AG04450 (cell line): Measurements from ENCODE around the gene ITPK1. TPM values are rescaled to one million over a fixed set of nuclear protein-coding genes. Genes with fewer than 3 reads are reported as not detected.

Source experiments
- CTCF ChIA-PET: fragments of 300-600, 350-600 bp; formaldehyde crosslinking; extraction: SDS; loops from one replicate; lab custom pipeline; 2022; ENCODE audit warnings: antibody characterized with exemption, inconsistent platforms; lab: Charles Lee
- POLR2A ChIA-PET: fragments of 350-600 bp; formaldehyde crosslinking; extraction: SDS; loops from one replicate; lab custom pipeline; 2021; ENCODE audit warnings: antibody characterized with exemption, inconsistent platforms; lab: Yijun Ruan, JAX
- DNase-seq: peaks from one replicate; pipeline ENCODE4 v3.0.0-alpha.2; 2011; ENCODE audit warnings: low read depth, low spot score
- H3K27ac ChIP-seq: one replicate; pipeline ENCODE4 v1.5.1; 2012; ENCODE audit warnings: low read depth, low read length, control low read depth
- H3K27me3 ChIP-seq: one replicate; pipeline ENCODE4 v1.6.0; 2012; ENCODE audit warnings: low read length; ENCODE audit not compliant: control insufficient read depth, insufficient read depth
- H3K4me3 ChIP-seq: 2 replicates; pipeline ENCODE4 v1.5.1; 2011; ENCODE audit warnings: mild to moderate bottlenecking, low read depth, low read length, control low read depth
- H3K9me3 ChIP-seq: 2 replicates; pipeline ENCODE4 v1.5.1; 2012; ENCODE audit warnings: low read length; ENCODE audit not compliant: control insufficient read depth, insufficient read depth
- polyA plus RNA-seq: library from polyadenylated mRNA; depleted of rRNA; stranded (reverse); fragments of >200 nt; gene quantifications from 2 replicates; pipeline ENCODE4 v1.2.3, GENCODE V29; 2011
- TF ChIP-seq, protein P1 (sequence below): IDR thresholded peaks from 2 replicates; pipeline ENCODE4 v1.5.1; 2011; ENCODE audit warnings: low read depth, low read length, control low read depth, inconsistent platforms

The ITPK1 gene
- polyA plus RNA-seq, 1 experiment: 13.6 TPM

DNA sequence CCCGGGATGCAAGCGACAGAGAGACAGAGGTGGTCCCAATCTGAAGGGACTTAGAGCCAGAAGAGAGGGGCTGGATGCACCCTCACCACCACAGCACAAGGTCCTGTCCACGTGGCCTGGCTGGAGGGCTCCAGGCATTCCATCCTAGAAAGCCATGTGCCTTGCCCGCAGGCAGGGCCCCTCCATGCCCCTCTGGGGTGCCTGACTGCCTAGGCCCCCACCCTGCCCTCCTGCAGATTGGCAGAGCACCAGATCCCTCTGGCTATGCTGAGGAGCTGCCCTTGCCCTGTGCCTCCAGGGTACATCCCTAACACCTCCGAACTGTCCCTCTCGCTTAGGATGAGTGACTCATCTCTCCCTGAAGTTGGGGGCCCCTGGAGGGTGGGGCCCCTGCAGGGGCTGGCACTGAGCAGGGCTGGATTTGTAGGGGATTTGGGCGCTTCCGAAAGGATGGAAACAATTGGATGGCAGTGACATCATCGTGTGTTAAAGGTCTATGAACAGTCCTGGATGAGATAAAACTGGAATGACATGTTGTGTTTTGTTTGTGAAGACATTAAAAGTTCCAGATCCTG lies 141.8 kb downstream of the ITPK1 start:
- DNase-seq: no peak
- POLR2A ChIA-PET: no interaction called here
- peaks cover 25% of the 10 kb centered on the region for H3K9me3 ChIP-seq
- no peak overlapping the region for H3K4me3 ChIP-seq
- TF ChIP-seq, protein P1, sequence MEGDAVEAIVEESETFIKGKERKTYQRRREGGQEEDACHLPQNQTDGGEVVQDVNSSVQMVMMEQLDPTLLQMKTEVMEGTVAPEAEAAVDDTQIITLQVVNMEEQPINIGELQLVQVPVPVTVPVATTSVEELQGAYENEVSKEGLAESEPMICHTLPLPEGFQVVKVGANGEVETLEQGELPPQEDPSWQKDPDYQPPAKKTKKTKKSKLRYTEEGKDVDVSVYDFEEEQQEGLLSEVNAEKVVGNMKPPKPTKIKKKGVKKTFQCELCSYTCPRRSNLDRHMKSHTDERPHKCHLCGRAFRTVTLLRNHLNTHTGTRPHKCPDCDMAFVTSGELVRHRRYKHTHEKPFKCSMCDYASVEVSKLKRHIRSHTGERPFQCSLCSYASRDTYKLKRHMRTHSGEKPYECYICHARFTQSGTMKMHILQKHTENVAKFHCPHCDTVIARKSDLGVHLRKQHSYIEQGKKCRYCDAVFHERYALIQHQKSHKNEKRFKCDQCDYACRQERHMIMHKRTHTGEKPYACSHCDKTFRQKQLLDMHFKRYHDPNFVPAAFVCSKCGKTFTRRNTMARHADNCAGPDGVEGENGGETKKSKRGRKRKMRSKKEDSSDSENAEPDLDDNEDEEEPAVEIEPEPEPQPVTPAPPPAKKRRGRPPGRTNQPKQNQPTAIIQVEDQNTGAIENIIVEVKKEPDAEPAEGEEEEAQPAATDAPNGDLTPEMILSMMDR: no peak
- no peaks in the 10 kb centered on the region for H3K27me3 ChIP-seq
- CTCF ChIA-PET: no interaction called here
- H3K27ac ChIP-seq: no peak overlapping the region

DNA sequence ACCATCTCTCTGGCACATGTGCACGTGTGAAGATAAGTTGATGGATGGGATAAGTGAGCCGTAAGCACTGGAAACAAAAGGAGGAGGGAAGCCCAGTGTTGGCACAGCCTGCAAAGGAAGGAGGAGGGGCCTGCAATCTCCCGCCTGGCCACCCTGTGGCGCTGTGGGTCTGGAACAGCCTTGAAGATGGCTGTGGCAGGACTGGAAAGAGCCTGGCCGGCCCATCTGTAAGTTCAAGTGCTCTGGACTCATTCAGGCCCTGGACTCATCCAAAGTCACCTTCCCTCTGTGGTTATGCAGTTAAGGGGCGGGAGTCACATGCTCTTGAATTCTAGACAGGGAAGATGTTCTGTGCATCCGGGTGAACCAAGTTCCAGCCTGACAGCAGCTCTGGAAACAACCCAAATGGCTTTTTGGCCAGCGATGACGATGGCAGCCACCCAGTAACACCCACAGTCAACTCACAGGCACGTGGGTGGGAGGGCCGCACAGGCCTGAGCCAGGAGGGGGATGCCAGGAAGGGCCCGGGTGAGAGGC lies 142.4 kb downstream of the ITPK1 start:
- H3K27ac ChIP-seq: no peak overlapping the region
- no peak for DNase-seq
- TF ChIP-seq, protein P1: peak; percentile 64
- H3K9me3 ChIP-seq: peaks cover 20% of the 10 kb centered on the region
- H3K27me3 ChIP-seq: no peaks in the 10 kb centered on the region
- no peak overlapping the region for H3K4me3 ChIP-seq
- ChIA-PET POLR2A (no interaction called here), CTCF (no interaction called here)

DNA sequence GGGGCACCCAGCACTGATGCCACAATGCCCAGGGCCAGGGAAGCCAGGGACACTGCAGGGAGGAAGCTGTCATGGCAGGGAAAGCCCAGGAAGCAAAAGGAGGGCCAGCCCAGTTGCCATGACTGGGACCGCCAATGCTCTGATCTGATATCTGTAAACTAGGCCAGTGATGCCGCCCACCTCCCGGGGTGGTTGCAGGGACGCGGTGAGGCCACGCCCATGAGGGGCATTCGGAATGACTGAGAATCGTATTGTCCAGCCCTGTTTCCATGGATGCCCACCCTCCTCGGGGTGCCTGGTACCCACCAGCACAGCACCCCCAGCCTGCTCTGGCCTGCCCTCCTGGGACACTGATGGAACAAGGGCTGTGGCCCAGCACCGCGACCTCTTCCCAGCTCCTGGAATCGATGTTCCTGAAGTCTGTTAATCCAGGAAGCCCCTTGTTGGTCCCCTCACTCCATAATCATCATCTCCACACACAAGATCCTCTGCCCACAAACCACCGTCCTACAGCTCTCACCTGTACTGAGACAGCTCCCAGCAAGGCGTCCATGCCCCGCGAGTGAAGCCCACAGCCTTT lies 144.0 kb downstream of the ITPK1 start:
- DNase-seq: no peak
- H3K27me3 ChIP-seq: no peaks in the 10 kb centered on the region
- no peak overlapping the region for H3K4me3 ChIP-seq
- TF ChIP-seq, protein P1: no peak
- ChIA-PET POLR2A (no interaction called here), CTCF (no interaction called here)
- H3K9me3 ChIP-seq: peaks cover 18% of the 10 kb centered on the region
- no peak overlapping the region for H3K27ac ChIP-seq

DNA sequence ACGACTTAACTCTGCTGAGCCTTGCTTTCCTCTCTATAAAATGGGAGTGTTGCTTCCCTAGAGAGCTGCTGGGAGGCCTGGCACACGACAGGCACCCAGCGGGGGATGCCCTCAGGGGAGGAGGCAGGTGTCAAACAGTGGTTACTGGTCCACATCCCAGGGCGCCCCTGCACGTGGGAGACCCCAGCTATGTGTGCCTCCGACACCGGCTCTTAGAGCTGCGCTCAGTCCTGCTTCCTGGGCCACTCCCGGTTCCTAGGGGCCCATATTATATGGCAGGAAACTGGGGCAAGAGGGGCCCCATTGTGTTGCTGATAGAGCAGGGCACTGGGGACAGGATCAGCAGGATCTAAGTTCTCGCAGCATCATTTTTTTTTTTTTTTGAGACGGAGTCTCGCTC lies 145.5 kb downstream of the ITPK1 start:
- no peak for DNase-seq
- TF ChIP-seq, protein P1: no peak
- no peak overlapping the region for H3K4me3 ChIP-seq
- CTCF ChIA-PET: no interaction called here
- no peaks in the 10 kb centered on the region for H3K27me3 ChIP-seq
- POLR2A ChIA-PET: no interaction called here
- H3K9me3 ChIP-seq: peaks cover 17% of the 10 kb centered on the region
- H3K27ac ChIP-seq: no peak overlapping the region

DNA sequence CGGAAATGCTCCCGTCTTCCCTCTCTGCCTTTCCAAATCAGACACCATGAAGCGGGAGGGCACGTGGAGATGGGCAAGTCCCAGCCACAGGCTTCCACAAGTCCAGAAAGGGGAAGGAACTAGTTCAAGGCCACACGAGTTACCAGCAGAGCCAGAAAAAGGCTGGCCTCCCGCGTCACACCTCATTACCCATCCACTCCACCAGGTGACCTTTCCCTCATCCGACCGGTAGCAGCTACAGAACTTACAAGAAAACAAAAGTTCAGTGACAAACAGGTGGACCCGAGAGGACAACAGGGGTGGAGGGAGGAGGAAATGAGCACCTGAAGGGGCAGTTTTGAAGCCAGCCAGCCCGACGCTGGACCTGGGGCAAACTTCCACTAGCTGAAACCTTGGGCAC lies 145.9 kb downstream of the ITPK1 start:
- ChIA-PET POLR2A (no interaction called here), CTCF (no interaction called here)
- TF ChIP-seq, protein P1: no peak
- H3K4me3 ChIP-seq: no peak overlapping the region
- no peak overlapping the region for H3K27ac ChIP-seq
- DNase-seq: no peak
- peaks cover 14% of the 10 kb centered on the region for H3K9me3 ChIP-seq
- H3K27me3 ChIP-seq: no peaks in the 10 kb centered on the region
